ENCODE data around the gene ANXA2R. TPM values are rescaled to one million over a fixed set of nuclear protein-coding genes. Genes with fewer than 3 reads are reported as not detected.
"Not testable (repeated sequence)": the region's sequence is repeated elsewhere in the genome, so short reads cannot be mapped to it uniquely, and the experiment has no call there.

Gene ANXA2R
- total RNA-seq, 1 experiment from 2014 or later = 8.0 TPM

GRCh38 chr5:43065948-43066798, 26.1 kb upstream of the ANXA2R start:
- BruUV-seq (replicated peaks) = TSS peak; percentile 12
- H3K27ac Mint-ChIP-seq (ENCODE audit: unreplicated experiment) = peak overlapping the region; percentile 88

GRCh38 chr5:43065387-43065947, 25.3 kb upstream of the ANXA2R start:
- CTCF ChIA-PET = interaction anchor here (0.8 to 3.3 kb wide), 9 partner anchors 19 to 157 kb away, joined by 3 to 23 read pairs (median 4); no protein-coding TSS in a partner anchor
- no peaks in the 10 kb centered on the region for H3K27me3 Mint-ChIP-seq (ENCODE audit: unreplicated experiment)
- DNase-seq = no peak
- peaks cover 74% of the 10 kb centered on the region for H3K36me3 Mint-ChIP-seq (ENCODE audit: insufficient read depth, unreplicated experiment)
- BruUV-seq (replicated peaks) = TSS peak; percentile 50
- peaks cover 47% of the 10 kb centered on the region for H3K4me1 Mint-ChIP-seq (ENCODE audit: low read depth, unreplicated experiment)
- H3K9me3 Mint-ChIP-seq (ENCODE audit: low read depth, unreplicated experiment) = no peaks in the 10 kb centered on the region
- H3K4me3 Mint-ChIP-seq (ENCODE audit: low read depth, unreplicated experiment) = peak overlapping the region; percentile 84
- TF ChIP-seq CTCF (IDR thresholded peaks at IDR 0.05; ENCODE audit: unreplicated experiment) = no peak
- peak overlapping the region; percentile 88 for H3K27ac Mint-ChIP-seq (ENCODE audit: unreplicated experiment)
- intact Hi-C loops (cut with micrococcal nuclease; ENCODE audit: unreplicated experiment) = loop anchor here (2.0 kb wide), 2 partner anchors 25 to 73 kb away; partner anchors contain the start of gene ANXA2R

More at GRCh38 chr5:43065948-43066798, 26.1 kb upstream of the ANXA2R start:
- peak; percentile 61 for DNase-seq
- intact Hi-C loops (cut with micrococcal nuclease; ENCODE audit: unreplicated experiment) = loop anchor here (2.0 kb wide), 2 partner anchors 25 to 73 kb away; partner anchors contain the start of gene ANXA2R
- Mint-ChIP-seq H3K9me3 (ENCODE audit: low read depth, unreplicated experiment) (no peaks in the 10 kb centered on the region), H3K36me3 (ENCODE audit: insufficient read depth, unreplicated experiment) (peaks cover 77% of the 10 kb centered on the region), H3K4me3 (ENCODE audit: low read depth, unreplicated experiment) (peak overlapping the region; percentile 84), H3K4me1 (ENCODE audit: low read depth, unreplicated experiment) (peaks cover 50% of the 10 kb centered on the region), H3K27me3 (ENCODE audit: unreplicated experiment) (no peaks in the 10 kb centered on the region)
- no peak for TF ChIP-seq CTCF (IDR thresholded peaks at IDR 0.05; ENCODE audit: unreplicated experiment)
- CTCF ChIA-PET = interaction anchor here (0.5 to 3.3 kb wide), 4 partner anchors 11 to 57 kb away, joined by 3 to 23 read pairs (median 4); no protein-coding TSS in a partner anchor

GRCh38 chr5:43063721-43064171, 23.6 kb upstream of the ANXA2R start:
- Mint-ChIP-seq H3K27ac (ENCODE audit: unreplicated experiment) (peak overlapping the region; percentile 88), H3K9me3 (ENCODE audit: low read depth, unreplicated experiment) (no peaks in the 10 kb centered on the region), H3K36me3 (ENCODE audit: insufficient read depth, unreplicated experiment) (peaks cover 71% of the 10 kb centered on the region), H3K4me1 (ENCODE audit: low read depth, unreplicated experiment) (peaks cover 49% of the 10 kb centered on the region), H3K4me3 (ENCODE audit: low read depth, unreplicated experiment) (peak overlapping the region; percentile 84), H3K27me3 (ENCODE audit: unreplicated experiment) (no peaks in the 10 kb centered on the region)
- CTCF ChIA-PET = interaction anchor here (0.8 to 3.3 kb wide), 6 partner anchors 18 to 155 kb away, joined by 5 to 23 read pairs (median 6); no protein-coding TSS in a partner anchor
- DNase-seq = peak; percentile 67
- no peak for TF ChIP-seq CTCF (IDR thresholded peaks at IDR 0.05; ENCODE audit: unreplicated experiment)
- BruUV-seq (replicated peaks) = no TSS peak
- intact Hi-C loops (cut with micrococcal nuclease; ENCODE audit: unreplicated experiment) = loop anchor here (1.0 to 2.0 kb wide), 3 partner anchors 18 to 71 kb away; partner anchors contain the start of gene ANXA2R

GRCh38 chr5:43061352-43062075, 21.4 kb upstream of the ANXA2R start:
- Mint-ChIP-seq H3K27me3 (ENCODE audit: unreplicated experiment) (no peaks in the 10 kb centered on the region), H3K4me3 (ENCODE audit: low read depth, unreplicated experiment) (no peak overlapping the region), H3K36me3 (ENCODE audit: insufficient read depth, unreplicated experiment) (peaks cover 60% of the 10 kb centered on the region), H3K27ac (ENCODE audit: unreplicated experiment) (peak overlapping the region; percentile 74), H3K4me1 (ENCODE audit: low read depth, unreplicated experiment) (peaks cover 43% of the 10 kb centered on the region), H3K9me3 (ENCODE audit: low read depth, unreplicated experiment) (peaks cover 2% of the 10 kb centered on the region)
- TF ChIP-seq CTCF (IDR thresholded peaks at IDR 0.05; ENCODE audit: unreplicated experiment) = no peak
- intact Hi-C loops (cut with micrococcal nuclease; ENCODE audit: unreplicated experiment) = no loop called here
- peak; percentile 37 for DNase-seq
- CTCF ChIA-PET = interaction anchor here (0.6 to 1.6 kb wide), 5 partner anchors 16 to 52 kb away, joined by 4 to 8 read pairs (median 4); no protein-coding TSS in a partner anchor
- no TSS peak for BruUV-seq (replicated peaks)

- H3K4me3 Mint-ChIP-seq (ENCODE audit: low read depth, unreplicated experiment); CTCF ChIA-PET; BruUV-seq (replicated peaks); intact Hi-C loops (cut with micrococcal nuclease; ENCODE audit: unreplicated experiment); H3K27me3 Mint-ChIP-seq (ENCODE audit: unreplicated experiment); DNase-seq; H3K27ac Mint-ChIP-seq (ENCODE audit: unreplicated experiment): not testable (repeated sequence)
- Mint-ChIP-seq H3K4me1 (ENCODE audit: low read depth, unreplicated experiment) (peaks cover 43% of the 10 kb centered on the region), H3K36me3 (ENCODE audit: insufficient read depth, unreplicated experiment) (peaks cover 45% of the 10 kb centered on the region), H3K9me3 (ENCODE audit: low read depth, unreplicated experiment) (peaks cover 11% of the 10 kb centered on the region)
Measured at GRCh38 chr5:43060020-43060419, 19.9 kb upstream of the ANXA2R start.

- CTCF ChIA-PET; H3K27me3 Mint-ChIP-seq (ENCODE audit: unreplicated experiment); H3K27ac Mint-ChIP-seq (ENCODE audit: unreplicated experiment); H3K4me3 Mint-ChIP-seq (ENCODE audit: low read depth, unreplicated experiment); intact Hi-C loops (cut with micrococcal nuclease; ENCODE audit: unreplicated experiment); BruUV-seq (replicated peaks); DNase-seq: not testable (repeated sequence)
- Mint-ChIP-seq H3K4me1 (ENCODE audit: low read depth, unreplicated experiment) (peaks cover 14% of the 10 kb centered on the region), H3K36me3 (ENCODE audit: insufficient read depth, unreplicated experiment) (peaks cover 40% of the 10 kb centered on the region), H3K9me3 (ENCODE audit: low read depth, unreplicated experiment) (peaks cover 15% of the 10 kb centered on the region)
Measured at GRCh38 chr5:43055098-43055497, 15.0 kb upstream of the ANXA2R start.

Measured in Calu3 (cell line).